Psoas muscle (tissue), 8 donors: ENCODE measurements around the gene NOTCH2. TPM values are rescaled to one million over a fixed set of nuclear protein-coding genes. Genes with fewer than 3 reads are reported as not detected.

Experiments used
- ATAC-seq, 4 donors: fragments of 200-7000 bp; cut with Tn5 transposase; one replicate each; pipeline ENCODE4 v1.9.1; 2020; ENCODE audit warnings: moderate library complexity in 3 of 4, mild to moderate bottlenecking in 2 of 4
- DNase-seq, 2 donors: peaks; one replicate each; pipeline ENCODE4 v3.0.0-alpha.2; 2020
- H3K27ac ChIP-seq: fragments of 200-600 bp; one replicate; pipeline ENCODE4 v1.8.0; 2022
- H3K27me3 ChIP-seq, 3 donors: fragments of 200-600 bp in 1 of 3; one replicate each; pipeline versions ENCODE4 v1.6.1 to v1.8.0; 2013 to 2022; ENCODE audit warnings: low read length in 2 of 3, mild to moderate bottlenecking in 2 of 3, moderate library complexity in 1 of 3; ENCODE audit not compliant: insufficient read depth in 3 of 3
- H3K36me3 ChIP-seq, 2 donors: fragments of 200-600 bp in 1 of 2; one replicate each; pipeline versions ENCODE4 v1.6.1 to v1.8.0; 2013 to 2022; ENCODE audit warnings: low read depth in 1 of 2, mild to moderate bottlenecking in 1 of 2, moderate library complexity in 1 of 2; ENCODE audit not compliant: insufficient read depth in 1 of 2
- H3K4me1 ChIP-seq: fragments of 200-600 bp; one replicate; pipeline ENCODE4 v1.8.0; 2022
- H3K4me3 ChIP-seq: fragments of 200-600 bp; one replicate; pipeline ENCODE4 v1.8.0; 2022; ENCODE audit warnings: mild to moderate bottlenecking
- H3K9me3 ChIP-seq: fragments of 200-600 bp; one replicate; pipeline ENCODE4 v1.8.0; 2022
- CTCF ChIP-seq: fragments of 200-600 bp; IDR thresholded peaks from one replicate; pipeline ENCODE4 v1.8.0; 2022; ENCODE audit warnings: antibody characterized with exemption
- WGBS, 3 donors: extraction: QIAGEN DNeasy Blood & Tissue Kit; methylation state at CpG; one replicate each; pipeline versions ENCODE4 v1.1.6 to v1.1.7; 2013; 5-methylcytosine and 5-hydroxymethylcytosine counted together
- intact Hi-C, 2 donors: fragments of 100-400 bp; cut with DNase I; formaldehyde crosslinking; loops; one replicate each; pipeline versions ENCODE4 v1.11.0 to v1.14.2; 2022
- polyA plus RNA-seq, 3 donors: library from polyadenylated mRNA; stranded (reverse); fragments of 200-250 nt; gene quantifications; one replicate each; pipeline ENCODE4 v1.2.3, GENCODE V29; 2013
- total RNA-seq, 4 donors: library from RNA; stranded (reverse); fragmentation: NEBNext Ultra II Directional in 2 of 4; extraction: Animal tissue kit (Norgen Biotek cat#: 25700) in 2 of 4; gene quantifications; one replicate each; pipeline versions ENCODE4 v1.2.1 to v1.2.4, GENCODE V29; 2021 to 2023
- donor health status: healthy with polysubstance abuse.
- donor health status: DM: no; HTN: no; CAD: no; lungs with moderate emphysema.
- donor health status: Bipolar disorder and iron deficiency.
- donor health status: healthy.
- donor health status: DM: yes; HTN: yes; CAD: no.
- donor health status: DM: no; HTN: no; CAD: no.
- donor health status: DM: no; HTN: no; CAD: no.
- donor health status: DM: yes; HTN: yes; CAD: no.

NOTCH2 gene
- total and polyA plus RNA-seq, 7 donors = 2.1 to 19.7 (median 15.4) TPM

- TF ChIP-seq CTCF = no peak
- H3K4me1 ChIP-seq = no peaks in the 10 kb centered on the region
- no peaks in the 10 kb centered on the region for H3K27me3 ChIP-seq
- 64 to 69% (median 68%) methylated on average over 9 of the region's 9 CpGs for WGBS, 3 donors
- no peaks in the 10 kb centered on the region for H3K9me3 ChIP-seq
- peaks cover 2 to 29% of the 10 kb centered on the region in 2 donors for H3K36me3 ChIP-seq
- H3K27ac ChIP-seq = no peak overlapping the region
- H3K4me3 ChIP-seq = no peak overlapping the region
- ATAC-seq (no peak), DNase-seq (no peak)
- intact Hi-C loops = no loop called here
These were observed 159.4 kb downstream of the NOTCH2 start for GRCh38 chr1:119909890-119910596.

GRCh38 chr1:119908661-119909060, 160.8 kb downstream of the NOTCH2 start:
- H3K27ac ChIP-seq = no peak overlapping the region
- H3K27me3 ChIP-seq = no peaks in the 10 kb centered on the region
- no peak for TF ChIP-seq CTCF
- DNase-seq (no peak), ATAC-seq (no peak)
- no peak overlapping the region for H3K4me3 ChIP-seq
- peaks cover 0 to 15% of the 10 kb centered on the region in 2 donors for H3K36me3 ChIP-seq
- no peaks in the 10 kb centered on the region for H3K4me1 ChIP-seq
- H3K9me3 ChIP-seq = no peaks in the 10 kb centered on the region
- intact Hi-C loops = no loop called here
- 81 to 93% (median 83%) methylated on average over 3 of the region's 3 CpGs for WGBS, 3 donors

- intact Hi-C loops = no loop called here
- H3K27ac ChIP-seq = no peak overlapping the region
- ATAC-seq (no peak), DNase-seq (no peak)
- H3K9me3 ChIP-seq = no peaks in the 10 kb centered on the region
- no peaks in the 10 kb centered on the region for H3K27me3 ChIP-seq
- no peaks in the 10 kb centered on the region for H3K4me1 ChIP-seq
- 91 to 92% (median 92%) methylated on average over 4 of the region's 4 CpGs for WGBS, 3 donors
- no peak overlapping the region for H3K4me3 ChIP-seq
- H3K36me3 ChIP-seq = no peaks in the 10 kb centered on the region
- TF ChIP-seq CTCF = no peak
These were observed 162.4 kb downstream of the NOTCH2 start for GRCh38 chr1:119906927-119907652.

- no peak for ATAC-seq
- no peaks in the 10 kb centered on the region for H3K4me1 ChIP-seq
- no peak overlapping the region for H3K4me3 ChIP-seq
- H3K27ac ChIP-seq = no peak overlapping the region
- TF ChIP-seq CTCF = no peak
- no peaks in the 10 kb centered on the region for H3K9me3 ChIP-seq
- no peaks in the 10 kb centered on the region for H3K27me3 ChIP-seq
- no peak for DNase-seq
- H3K36me3 ChIP-seq = no peaks in the 10 kb centered on the region
- intact Hi-C loops = no loop called here
These were observed 166.0 kb downstream of the NOTCH2 start for GRCh38 chr1:119903443-119903835.
